K562 (cell line): ENCODE results near the gene ZNF821. TPM values are rescaled to one million over a fixed set of nuclear protein-coding genes. Genes with fewer than 3 reads are reported as not detected.

Source experiments
- ATAC-seq: fragments of 200-7000 bp; cut with Tn5 transposase; 3 replicates; pipeline ENCODE4 v1.9.1; 2020; ENCODE audit warnings: moderate library complexity
- BruUV-seq: library from RNA; stranded (reverse); fragments of 400-500 nt; replicated peaks from 2 replicates; lab custom pipeline; 2021; lab: Mats Ljungman, UMichigan
- CTCF ChIA-PET: fragments of 300-600 bp; formaldehyde crosslinking; extraction: SDS; loops from one replicate; lab custom pipeline; 2021; ENCODE audit warnings: low intra/inter-chr PET ratio; lab: Yijun Ruan, JAX
- POLR2A ChIA-PET: fragments of 300-600, 350-650 bp; sonication (Branson Sonifier 250); formaldehyde crosslinking; extraction: SDS; loops from one replicate; lab custom pipeline; 2021; ENCODE audit warnings: antibody characterized with exemption, inconsistent platforms; lab: Yijun Ruan, JAX
- DNase-seq, 4 experiments: peaks; one replicate each; pipeline versions ENCODE4 v3.0.0 to v3.0.0-alpha.2; 2011 to 2018; ENCODE audit warnings: low spot score in 3 of 4, mixed read lengths in 3 of 4; ENCODE audit errors: extremely low read depth in 1 of 4
- FAIRE-seq: peaks from 2 replicates; lab custom pipeline; 2011; peaks lifted over from hg19 to GRCh38; lab: Jason Lieb, UNC
- H2AFZ ChIP-seq: 2 replicates; pipeline ENCODE4 v1.6.0; 2011; ENCODE audit warnings: low read depth, low read length, control low read depth, inconsistent platforms
- H3K27ac ChIP-seq: fragments of 200-600 bp; 3 replicates; pipeline ENCODE4 v1.8.0; 2011; ENCODE audit warnings: low read depth, mild to moderate bottlenecking, control low read depth, inconsistent platforms, low read length, moderate library complexity, mixed read lengths; ENCODE audit errors: extremely low read depth
- H3K27me3 ChIP-seq, 2 experiments: fragments of 300-600 bp in 1 of 2; 2 replicates in 1 of 2; 3 replicates in 1 of 2; pipeline versions ENCODE4 v1.6.0 to v1.8.0; 2011; ENCODE audit warnings: inconsistent platforms in 2 of 2, low read length in 2 of 2, mild to moderate bottlenecking in 1 of 2, mixed read lengths in 1 of 2, moderate library complexity in 1 of 2; ENCODE audit not compliant: control insufficient read depth in 2 of 2, insufficient read depth in 2 of 2
- H3K36me3 ChIP-seq: fragments of 300-600 bp; 3 replicates; pipeline ENCODE4 v1.8.0; 2011; ENCODE audit warnings: mild to moderate bottlenecking, low read length, inconsistent platforms; ENCODE audit not compliant: control insufficient read depth, insufficient read depth
- H3K4me1 ChIP-seq, 2 experiments: fragments of 200-600 bp in 1 of 2; replicated peaks in 1 of 2; 2 replicates in 1 of 2; 3 replicates in 1 of 2; pipeline versions ENCODE4 v1.5.1 to v1.8.0; 2011; ENCODE audit warnings: inconsistent platforms in 2 of 2, low read length in 2 of 2, mild to moderate bottlenecking in 1 of 2, mixed read lengths in 1 of 2, moderate library complexity in 1 of 2; ENCODE audit not compliant: control insufficient read depth in 2 of 2, insufficient read depth in 2 of 2
- H3K4me2 ChIP-seq: 2 replicates; pipeline ENCODE4 v1.6.1; 2011; ENCODE audit warnings: low read length, control low read depth, inconsistent platforms, mixed read lengths; ENCODE audit not compliant: insufficient read depth
- H3K4me3 ChIP-seq: fragments of 200-600 bp; sonication (generic), shearing (Covaris generic); 2 replicates; pipeline ENCODE4 v1.5.1; 2016; ENCODE audit warnings: control low read depth, inconsistent platforms
- H3K79me2 ChIP-seq: fragments of 200-600 bp; 3 replicates; pipeline ENCODE4 v1.8.0; 2011; ENCODE audit warnings: low read length, inconsistent platforms; ENCODE audit not compliant: control insufficient read depth, insufficient read depth
- H3K9ac ChIP-seq, 2 experiments: 2 replicates each; pipeline versions ENCODE4 v1.6.0 to v1.6.1; 2011; ENCODE audit warnings: low read depth in 2 of 2, low read length in 2 of 2, control low read depth in 1 of 2, inconsistent platforms in 1 of 2, mild to moderate bottlenecking in 1 of 2, mixed read lengths in 1 of 2; ENCODE audit not compliant: insufficient read depth in 1 of 2
- H3K9me1 ChIP-seq: one replicate; pipeline ENCODE4 v1.6.0; 2011; ENCODE audit warnings: inconsistent platforms, mild to moderate bottlenecking, low read length, moderate library complexity; ENCODE audit not compliant: control insufficient read depth, insufficient read depth
- H3K9me3 ChIP-seq: replicated peaks from 2 replicates; pipeline ENCODE4 v1.5.1; 2011; ENCODE audit warnings: low read depth, low read length, inconsistent platforms; ENCODE audit not compliant: control insufficient read depth, insufficient read depth
- H4K20me1 ChIP-seq: replicated peaks from 2 replicates; pipeline ENCODE4 v1.6.1; 2011; ENCODE audit warnings: low read length, inconsistent platforms, mixed read lengths; ENCODE audit not compliant: control insufficient read depth, insufficient read depth
- BHLHE40 ChIP-seq: IDR thresholded peaks from 2 replicates; pipeline ENCODE4 v1.6.1; 2011; ENCODE audit warnings: low read length, improper control_type of control experiment
- NR1H2 ChIP-seq: sonication (generic); formaldehyde crosslinking; IDR thresholded peaks from 2 replicates; pipeline ENCODE4 v1.4.0; 2020; ENCODE audit warnings: mild to moderate bottlenecking, missing genetic modification reagents
- POLR2H ChIP-seq: IDR thresholded peaks from 2 replicates; pipeline ENCODE4 v1.6.1; 2016; ENCODE audit warnings: missing genetic modification characterization, low read depth, mild to moderate bottlenecking, control low read depth, missing compliant biosample characterization, moderate library complexity
- SRSF7 ChIP-seq: fragments of 200-400 bp; formaldehyde crosslinking; optimal IDR thresholded peaks from 2 replicates; pipeline ENCODE3; 2017; ENCODE audit warnings: mild to moderate bottlenecking, low read depth, low read length
- TCF7 ChIP-seq: sonication (generic); IDR thresholded peaks from 2 replicates; pipeline ENCODE4 v1.6.1; 2016; ENCODE audit warnings: antibody characterized with exemption, borderline replicate concordance
- WGBS: fragments of 100-300 bp; shearing (Covaris generic); methylation state at CpG from one replicate; pipeline ENCODE4 v1.1.6; 2016; ENCODE audit warnings: low coverage, mixed read lengths; ENCODE audit not compliant: insufficient coverage; ENCODE audit errors: missing lambda C conversion rate; 5-methylcytosine and 5-hydroxymethylcytosine counted together
- in situ Hi-C: fragments of 300-500 bp; cut with MboI; formaldehyde crosslinking; loops from 4 replicates; pipeline ENCODE4 v1.15.0; 2018; ENCODE audit warnings: inconsistent platforms, mixed read lengths
- intact Hi-C: fragments of 100-400 bp; cut with micrococcal nuclease; formaldehyde crosslinking; loops from 2 replicates; pipeline ENCODE4 v1.14.2; 2022
- polyA plus RNA-seq, 8 experiments: library from polyadenylated mRNA; depleted of rRNA in 4 of 8; stranded (reverse) in 5 of 8; unstranded in 3 of 8; fragments of >200 nt; fragmentation: Nextera tagmentation in 2 of 8; fragmentation: Illumina TruSeq in 1 of 8; extraction: Ambion mirVana in 2 of 8; extraction: Trizol in 1 of 8; gene quantifications; 2 replicates each; pipeline versions ENCODE4 v1.2.1 to v1.2.3, GENCODE V29; 2011 to 2014; ENCODE audit warnings: inconsistent platforms in 1 of 8, missing spikeins in 1 of 8
- total RNA-seq, 7 experiments: library from RNA; depleted of rRNA in 6 of 7; stranded (reverse); fragments of >200 nt in 6 of 7; fragmentation: Illumina TruSeq in 2 of 7; extraction: Trizol in 2 of 7; gene quantifications; 2 replicates each; pipeline versions ENCODE4 v1.2.1 to v1.2.3, GENCODE V29; 2011 to 2021; ENCODE audit warnings: low replicate concordance in 1 of 7

Gene ZNF821
- total and polyA plus RNA-seq, 9 of the 15 experiments (the other 6 are each of a cell fraction or from before 2014, with no cell fraction given), result 0.38 to 5.6 (median 3.6) TPM

DNA sequence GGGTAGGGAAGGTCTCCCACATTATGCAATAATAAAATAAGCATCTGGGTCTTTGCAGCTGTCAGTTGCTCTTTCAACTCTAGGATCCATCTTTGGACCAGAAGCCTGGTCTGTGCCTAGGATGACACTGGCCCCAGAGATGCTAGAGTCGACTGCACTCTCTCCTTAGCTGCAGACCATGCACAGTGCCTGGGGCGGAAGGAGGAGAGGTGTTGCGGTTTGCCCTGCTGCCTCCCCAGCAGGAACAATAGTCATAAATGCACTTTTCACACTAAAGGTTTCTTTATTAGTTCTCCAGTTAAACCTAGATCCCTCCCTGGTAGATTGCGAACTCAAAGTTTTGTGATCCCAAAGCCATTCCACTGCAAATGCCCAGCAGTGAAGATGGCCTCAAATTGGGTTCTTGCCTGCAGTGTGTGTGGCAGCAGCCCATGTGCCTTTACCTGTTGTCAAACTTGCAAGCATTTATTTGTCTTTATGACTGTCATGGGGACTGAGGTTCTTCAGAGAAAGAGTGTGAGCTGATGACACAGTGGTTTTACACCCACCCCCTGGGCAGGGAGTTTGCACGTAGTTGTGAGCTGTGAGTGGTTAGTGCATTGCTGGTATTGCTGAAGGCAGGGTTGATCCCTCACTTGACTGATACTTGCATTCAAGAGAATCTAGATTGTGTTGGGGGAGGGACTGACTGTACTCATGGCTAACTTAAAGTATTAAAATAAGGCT lies 27.9 kb downstream of the ZNF821 start:
- Histone ChIP-seq H3K27ac (no peak overlapping the region), H3K27me3 (no peaks in the 10 kb centered on the region), H3K9me3 (no peaks in the 10 kb centered on the region)
- BruUV-seq, result no TSS peak
- TF ChIP-seq POLR2H (tag) (no peak), NR1H2 (CRISPR knock-in tag) (no peak)
- TF ChIP-seq, all 486 proteins: peak for 0
- Histone ChIP-seq H3K79me2 (no peaks in the 10 kb centered on the region; the same call in 2 of the 3 replicates), H3K9me1 (peaks cover 3% of the 10 kb centered on the region), H2AFZ (no peak overlapping the region), H3K36me3 (peaks cover 34% of the 10 kb centered on the region), H4K20me1 (peaks cover 4% of the 10 kb centered on the region), H3K9ac (no peak overlapping the region; a peak in 1 of 4 replicates), H3K4me3 (no peak overlapping the region), H3K4me1 (no peaks in the 10 kb centered on the region; a peak in 1 of 5 replicates), H3K4me2 (no peak overlapping the region)
- in situ Hi-C loops, result no loop called here
- no peak; the same call in 2 of the 3 replicates for ATAC-seq
- no peak for DNase-seq
- CTCF ChIA-PET, result no interaction called here
- POLR2A ChIA-PET, result interaction anchor here (0.6 to 2.4 kb wide), 4 partner anchors 10 to 175 kb away, joined by 3 to 12 read pairs (median 4); partner anchors contain the start of gene ATXN1L
- WGBS, result 80% methylated on average over 5 of the region's 5 CpGs
- no peak for FAIRE-seq
- intact Hi-C loops, result no loop called here

DNA sequence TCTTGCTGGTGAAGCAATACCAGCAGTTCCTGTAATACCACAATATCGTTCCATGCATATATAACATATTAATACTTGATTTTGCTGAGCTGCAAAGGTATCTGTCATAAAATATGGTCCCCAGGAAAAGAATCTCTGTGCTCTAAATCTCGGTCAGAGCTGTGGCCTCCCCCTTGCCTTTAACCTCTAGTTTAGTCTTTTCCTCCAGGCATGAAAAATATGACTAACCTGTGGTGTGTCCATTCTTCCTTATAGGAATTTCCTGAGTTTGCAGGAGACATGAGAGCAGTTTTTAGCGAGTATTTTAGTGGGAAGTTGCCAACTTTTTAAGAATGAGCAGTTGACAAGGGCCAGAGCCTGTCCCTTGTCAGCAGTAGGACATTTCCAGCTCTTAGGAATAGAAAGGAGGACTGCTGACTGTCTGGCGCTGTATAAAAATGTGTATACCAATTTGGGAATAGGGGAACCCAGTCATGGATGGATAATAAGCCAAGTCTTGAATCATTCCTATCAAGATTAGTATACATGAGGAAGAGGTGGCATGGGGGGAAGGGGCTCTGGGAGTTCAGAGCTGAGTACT lies 29.5 kb downstream of the ZNF821 start:
- CTCF ChIA-PET, result no interaction called here
- Histone ChIP-seq H3K4me3 (no peak overlapping the region), H3K9ac (no peak overlapping the region), H3K27me3 (no peaks in the 10 kb centered on the region), H3K79me2 (no peaks in the 10 kb centered on the region; the same call in 2 of the 3 replicates), H3K27ac (no peak overlapping the region), H3K9me1 (peaks cover 3% of the 10 kb centered on the region), H3K9me3 (no peaks in the 10 kb centered on the region), H3K4me1 (no peaks in the 10 kb centered on the region; a peak in 1 of 5 replicates), H2AFZ (no peak overlapping the region), H3K36me3 (peaks cover 50% of the 10 kb centered on the region), H3K4me2 (no peak overlapping the region), H4K20me1 (peaks cover 4% of the 10 kb centered on the region)
- POLR2A ChIA-PET, result interaction anchor here (0.6 to 2.4 kb wide), 3 partner anchors 9 to 175 kb away, joined by 3 to 12 read pairs (median 4); partner anchors contain the start of gene ATXN1L
- FAIRE-seq (no peak), ATAC-seq (no peak), DNase-seq (no peak)
- no TSS peak for BruUV-seq
- 69% methylated on average over 4 of the region's 4 CpGs for WGBS
- intact Hi-C loops, result no loop called here
- in situ Hi-C loops, result no loop called here
- TF ChIP-seq POLR2H (tag), result no peak
- TF ChIP-seq SRSF7, result no peak
- TF ChIP-seq TCF7, result no peak
- no peak for TF ChIP-seq BHLHE40
